Measurements from ENCODE around the gene MAS1.

DNA sequence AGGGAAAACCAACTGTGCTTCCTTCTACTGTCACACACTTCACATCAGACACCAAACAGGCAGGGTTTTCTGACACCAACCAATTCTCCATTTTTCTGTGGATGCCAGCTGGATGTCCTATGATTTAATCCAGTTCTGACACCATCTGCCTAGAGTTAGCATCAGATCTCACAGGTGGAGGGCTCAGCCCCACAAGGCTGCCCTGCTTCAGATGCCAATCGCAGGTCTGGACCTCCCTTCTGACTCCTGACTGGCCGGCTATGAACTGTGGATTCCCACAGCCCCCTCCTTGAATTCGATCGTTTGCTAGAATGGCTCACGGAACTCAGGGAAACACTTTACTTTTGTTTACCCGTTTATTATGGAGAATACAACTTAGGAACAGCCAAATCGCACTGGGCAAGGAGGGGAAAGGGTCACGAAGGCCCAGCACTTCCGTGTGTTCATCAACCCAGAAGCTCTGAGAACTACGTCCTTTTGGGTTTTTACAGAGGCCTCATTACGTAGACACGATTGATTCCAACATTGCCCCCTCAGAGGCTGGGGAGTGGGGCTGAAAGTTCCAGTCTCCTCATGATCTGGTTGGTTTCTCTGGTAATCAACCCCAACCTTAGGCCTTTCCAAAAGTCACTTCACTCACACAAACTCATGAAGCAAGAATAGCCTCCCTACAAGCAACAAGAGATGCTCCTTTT, 25.4 kb upstream of the MAS1 start:
- TF ChIP-seq CTCF (conservative IDR thresholded peaks at IDR 0.05; ENCODE audit: low read depth in 2 of 2) (no peak), EZH2phosphoT487 (IDR thresholded peaks at IDR 0.05; ENCODE audit: unreplicated experiment) (no peak), POLR2AphosphoS5 (IDR thresholded peaks at IDR 0.05; ENCODE audit: low read depth) (no peak), CREB1 (CRISPR knock-in tag; IDR thresholded peaks at IDR 0.05; ENCODE audit: low read depth) (no peak), EZH2 (IDR thresholded peaks at IDR 0.05; ENCODE audit: low read depth, unreplicated experiment) (no peak), NANOG (IDR thresholded peaks at IDR 0.05; ENCODE audit: borderline replicate concordance) (no peak)
